Measurements from ENCODE around the gene KIRREL2. TPM values are rescaled to one million over a fixed set of nuclear protein-coding genes. Genes with fewer than 3 reads are reported as not detected.
A peak's percentile ranks its signal among the peaks of the same experiment; 100 is the strongest.

The KIRREL2 gene
- total RNA-seq, 2 donors from 2014 or later, result 0.13 TPM; not detected in 1

- no peaks in the 10 kb centered on the region for H3K27me3 ChIP-seq
- TF ChIP-seq CTCF (IDR thresholded peaks at IDR 0.05), result peak; percentile 41
- H3K4me3 ChIP-seq, result no peak overlapping the region
- H3K9ac ChIP-seq (ENCODE audit: low read depth in 2 of 2, low read length in 2 of 2), result no peak overlapping the region
- H3K27ac ChIP-seq, result no peak overlapping the region
- no peaks in the 10 kb centered on the region for H3K4me1 ChIP-seq
- intact Hi-C loops (cut with DNase I), result loop anchor here (5.0 kb wide), 1 partner anchor 50 kb away; no protein-coding TSS in a partner anchor
- no peaks in the 10 kb centered on the region for H3K36me3 ChIP-seq
- H3K9me3 ChIP-seq, result no peaks in the 10 kb centered on the region
- peak; percentile 62 for DNase-seq
Observed at GRCh38 chr19:35882114-35882832, 25.6 kb downstream of the KIRREL2 start.

GRCh38 chr19:35883882-35884281, 27.2 kb downstream of the KIRREL2 start:
- DNase-seq, result no peak
- no peaks in the 10 kb centered on the region for H3K27me3 ChIP-seq
- H3K27ac ChIP-seq, result no peak overlapping the region
- intact Hi-C loops (cut with DNase I), result loop anchor here (5.0 kb wide), 1 partner anchor 48 kb away; no protein-coding TSS in a partner anchor
- H3K4me1 ChIP-seq, result no peaks in the 10 kb centered on the region
- H3K9ac ChIP-seq (ENCODE audit: low read depth in 2 of 2, low read length in 2 of 2), result no peak overlapping the region
- H3K4me3 ChIP-seq, result no peak overlapping the region
- H3K9me3 ChIP-seq, result no peaks in the 10 kb centered on the region
- TF ChIP-seq CTCF (IDR thresholded peaks at IDR 0.05), result no peak
- H3K36me3 ChIP-seq, result peaks cover 8% of the 10 kb centered on the region

GRCh38 chr19:35885225-35885738, 28.6 kb downstream of the KIRREL2 start:
- no peak for TF ChIP-seq CTCF (IDR thresholded peaks at IDR 0.05)
- intact Hi-C loops (cut with DNase I), result no loop called here
- Histone ChIP-seq H3K4me3 (no peak overlapping the region), H3K9me3 (no peaks in the 10 kb centered on the region), H3K4me1 (no peaks in the 10 kb centered on the region), H3K27me3 (no peaks in the 10 kb centered on the region), H3K27ac (no peak overlapping the region), H3K9ac (ENCODE audit: low read depth in 2 of 2, low read length in 2 of 2) (no peak overlapping the region), H3K36me3 (peaks cover 8% of the 10 kb centered on the region)
- DNase-seq, result no peak

GRCh38 chr19:35885904-35886303, 29.2 kb downstream of the KIRREL2 start:
- H3K4me3 ChIP-seq, result no peak overlapping the region
- no peak for DNase-seq
- no peak overlapping the region for H3K9ac ChIP-seq (ENCODE audit: low read depth in 2 of 2, low read length in 2 of 2)
- no peaks in the 10 kb centered on the region for H3K4me1 ChIP-seq
- H3K9me3 ChIP-seq, result no peaks in the 10 kb centered on the region
- H3K36me3 ChIP-seq, result peaks cover 8% of the 10 kb centered on the region
- intact Hi-C loops (cut with DNase I), result no loop called here
- no peak for TF ChIP-seq CTCF (IDR thresholded peaks at IDR 0.05)
- no peaks in the 10 kb centered on the region for H3K27me3 ChIP-seq
- no peak overlapping the region for H3K27ac ChIP-seq

- no peak overlapping the region for H3K27ac ChIP-seq
- no peaks in the 10 kb centered on the region for H3K4me1 ChIP-seq
- H3K9me3 ChIP-seq, result no peaks in the 10 kb centered on the region
- no peaks in the 10 kb centered on the region for H3K27me3 ChIP-seq
- peaks cover 8% of the 10 kb centered on the region for H3K36me3 ChIP-seq
- intact Hi-C loops (cut with DNase I), result no loop called here
- TF ChIP-seq CTCF (IDR thresholded peaks at IDR 0.05), result no peak
- no peak overlapping the region for H3K4me3 ChIP-seq
- DNase-seq, result no peak
- no peak overlapping the region for H3K9ac ChIP-seq (ENCODE audit: low read depth in 2 of 2, low read length in 2 of 2)
Observed at GRCh38 chr19:35887197-35887596, 30.5 kb downstream of the KIRREL2 start.
